ENCODE results near the gene TMEM81. TPM values are rescaled to one million over a fixed set of nuclear protein-coding genes. Genes with fewer than 3 reads are reported as not detected.

Gene TMEM81
- total RNA-seq, 1 donor from 2014 or later = 3.3 TPM

DNA sequence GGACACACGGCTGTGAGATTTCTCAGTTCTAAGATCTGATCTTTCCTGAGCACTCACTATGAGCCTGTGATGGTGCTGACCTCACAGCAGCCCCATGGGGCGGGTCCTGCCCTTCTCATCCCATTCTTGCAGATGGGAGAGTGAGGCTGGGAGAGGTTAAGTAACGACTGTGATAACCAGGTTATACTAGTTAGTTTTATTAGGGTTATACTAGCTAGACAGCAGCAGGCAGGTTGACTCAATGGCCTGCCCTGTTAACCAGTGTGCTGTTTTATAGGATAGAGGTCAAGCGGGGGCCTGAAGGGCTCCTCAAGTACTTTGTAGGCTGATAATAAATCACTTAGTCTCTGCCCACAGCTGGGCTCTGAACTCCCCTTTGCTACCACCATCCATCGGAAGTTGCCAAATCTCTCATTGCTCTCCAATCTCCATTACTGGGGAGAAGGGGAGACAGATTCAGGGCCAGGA lies 36.5 kb downstream of the TMEM81 start:
- DNase-seq (ENCODE audit: low spot score) = no peak
- H3K9me3 ChIP-seq (ENCODE audit: low read depth) = no peaks in the 10 kb centered on the region
- peaks cover 3% of the 10 kb centered on the region for H3F3A ChIP-seq (ENCODE audit: low read depth)
- Mint-ChIP-seq H3K9me3 (no peaks in the 10 kb centered on the region), H3K36me3 (no peaks in the 10 kb centered on the region), H3K4me3 (no peak overlapping the region), H3K27me3 (ENCODE audit: insufficient read depth, low read depth) (peaks cover 30% of the 10 kb centered on the region), H3K4me1 (peaks cover 31% of the 10 kb centered on the region), H3K27ac (no peak overlapping the region)
- no peaks in the 10 kb centered on the region for H3K36me3 ChIP-seq
- peaks cover 10% of the 10 kb centered on the region for H4K20me1 ChIP-seq (ENCODE audit: low read depth)
- TF ChIP-seq EZH2 (IDR thresholded peaks at IDR 0.05) (no peak), EZH2phosphoT487 (IDR thresholded peaks at IDR 0.05) (no peak)
- TF ChIP-seq, protein P1, sequence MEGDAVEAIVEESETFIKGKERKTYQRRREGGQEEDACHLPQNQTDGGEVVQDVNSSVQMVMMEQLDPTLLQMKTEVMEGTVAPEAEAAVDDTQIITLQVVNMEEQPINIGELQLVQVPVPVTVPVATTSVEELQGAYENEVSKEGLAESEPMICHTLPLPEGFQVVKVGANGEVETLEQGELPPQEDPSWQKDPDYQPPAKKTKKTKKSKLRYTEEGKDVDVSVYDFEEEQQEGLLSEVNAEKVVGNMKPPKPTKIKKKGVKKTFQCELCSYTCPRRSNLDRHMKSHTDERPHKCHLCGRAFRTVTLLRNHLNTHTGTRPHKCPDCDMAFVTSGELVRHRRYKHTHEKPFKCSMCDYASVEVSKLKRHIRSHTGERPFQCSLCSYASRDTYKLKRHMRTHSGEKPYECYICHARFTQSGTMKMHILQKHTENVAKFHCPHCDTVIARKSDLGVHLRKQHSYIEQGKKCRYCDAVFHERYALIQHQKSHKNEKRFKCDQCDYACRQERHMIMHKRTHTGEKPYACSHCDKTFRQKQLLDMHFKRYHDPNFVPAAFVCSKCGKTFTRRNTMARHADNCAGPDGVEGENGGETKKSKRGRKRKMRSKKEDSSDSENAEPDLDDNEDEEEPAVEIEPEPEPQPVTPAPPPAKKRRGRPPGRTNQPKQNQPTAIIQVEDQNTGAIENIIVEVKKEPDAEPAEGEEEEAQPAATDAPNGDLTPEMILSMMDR (IDR thresholded peaks at IDR 0.05) = no peak
- no peak overlapping the region for H2AFZ ChIP-seq (replicated peaks)
- no peak overlapping the region for H3K4me3 ChIP-seq
- peaks cover 6% of the 10 kb centered on the region for H3K79me2 ChIP-seq (ENCODE audit: low read depth)
- peaks cover 46% of the 10 kb centered on the region for H3K4me1 ChIP-seq
- no peak overlapping the region for H3K4me2 ChIP-seq
- no peak overlapping the region for H3K27ac ChIP-seq
- H3K9ac ChIP-seq = no peak overlapping the region
- peaks cover 11% of the 10 kb centered on the region for H3K27me3 ChIP-seq

GRCh38 chr1:205046870-205047269 lies 37.4 kb downstream of the TMEM81 start:
- no peak overlapping the region for H2AFZ ChIP-seq (replicated peaks)
- peaks cover 20% of the 10 kb centered on the region for H3K27me3 ChIP-seq
- Mint-ChIP-seq H3K27ac (no peak overlapping the region), H3K27me3 (ENCODE audit: insufficient read depth, low read depth) (peaks cover 37% of the 10 kb centered on the region), H3K4me1 (peaks cover 36% of the 10 kb centered on the region), H3K9me3 (no peaks in the 10 kb centered on the region), H3K4me3 (peak overlapping the region; percentile 41), H3K36me3 (no peaks in the 10 kb centered on the region)
- peaks cover 44% of the 10 kb centered on the region for H3K4me1 ChIP-seq
- no peaks in the 10 kb centered on the region for H3K36me3 ChIP-seq
- H3K9ac ChIP-seq = no peak overlapping the region
- H3F3A ChIP-seq (ENCODE audit: low read depth) = peaks cover 8% of the 10 kb centered on the region
- DNase-seq (ENCODE audit: low spot score) = peak; percentile 39
- H3K4me2 ChIP-seq = peak overlapping the region; percentile 44
- H3K4me3 ChIP-seq = no peak overlapping the region
- no peaks in the 10 kb centered on the region for H3K9me3 ChIP-seq (ENCODE audit: low read depth)
- no peak overlapping the region for H3K27ac ChIP-seq
- H3K79me2 ChIP-seq (ENCODE audit: low read depth) = peaks cover 6% of the 10 kb centered on the region
- H4K20me1 ChIP-seq (ENCODE audit: low read depth) = peaks cover 10% of the 10 kb centered on the region
- TF ChIP-seq EZH2phosphoT487 (IDR thresholded peaks at IDR 0.05) = no peak
- TF ChIP-seq EZH2 (IDR thresholded peaks at IDR 0.05) = no peak
- TF ChIP-seq, protein P1 (IDR thresholded peaks at IDR 0.05) = no peak

DNA sequence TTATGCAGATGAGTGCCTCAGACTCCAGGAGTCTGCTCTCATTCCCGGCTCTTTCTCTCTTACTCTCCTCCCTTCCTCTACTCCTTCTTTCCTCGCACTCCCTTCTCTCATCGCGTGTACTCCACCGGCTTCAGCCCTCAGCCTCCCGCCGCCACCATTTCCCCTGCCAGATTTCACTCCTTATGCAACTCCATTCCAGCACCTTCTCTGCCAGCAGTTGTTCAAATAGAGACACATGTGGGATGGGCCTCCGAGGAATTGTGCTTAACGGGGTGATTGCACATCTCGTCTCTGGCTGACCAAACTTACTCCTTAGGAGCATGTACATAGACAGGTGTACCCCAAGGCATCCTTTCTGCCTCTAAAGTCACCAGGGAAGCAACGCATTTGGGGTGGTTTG lies 39.1 kb downstream of the TMEM81 start:
- Histone ChIP-seq H3K79me2 (ENCODE audit: low read depth) (peaks cover 6% of the 10 kb centered on the region), H2AFZ (replicated peaks) (no peak overlapping the region), H3F3A (ENCODE audit: low read depth) (peaks cover 8% of the 10 kb centered on the region), H3K4me3 (no peak overlapping the region), H4K20me1 (ENCODE audit: low read depth) (peaks cover 10% of the 10 kb centered on the region), H3K4me2 (peak overlapping the region; percentile 94), H3K9me3 (ENCODE audit: low read depth) (no peaks in the 10 kb centered on the region), H3K27me3 (peaks cover 33% of the 10 kb centered on the region), H3K27ac (no peak overlapping the region), H3K4me1 (peaks cover 40% of the 10 kb centered on the region), H3K36me3 (no peaks in the 10 kb centered on the region), H3K9ac (no peak overlapping the region)
- no peaks in the 10 kb centered on the region for H3K36me3 Mint-ChIP-seq
- DNase-seq (ENCODE audit: low spot score) = no peak
- H3K9me3 Mint-ChIP-seq = no peaks in the 10 kb centered on the region
- peaks cover 37% of the 10 kb centered on the region for H3K27me3 Mint-ChIP-seq (ENCODE audit: insufficient read depth, low read depth)
- TF ChIP-seq EZH2 (IDR thresholded peaks at IDR 0.05) = no peak
- TF ChIP-seq EZH2phosphoT487 (IDR thresholded peaks at IDR 0.05) = no peak
- TF ChIP-seq, protein P1 (IDR thresholded peaks at IDR 0.05) = no peak
- no peak overlapping the region for H3K4me3 Mint-ChIP-seq
- peaks cover 32% of the 10 kb centered on the region for H3K4me1 Mint-ChIP-seq
- H3K27ac Mint-ChIP-seq = no peak overlapping the region

Data from neural progenitor cell (in vitro differentiated cells).